HG03469 (cell line): ENCODE data around the gene MORN1.

Experiments used
- ATAC-seq: cut with Tn5 transposase; IDR thresholded peaks from one replicate; pipeline ENCODE4 v1.9.1; 2021; ENCODE audit warnings: mild to moderate bottlenecking, moderate library complexity, moderate number of reproducible peaks; ENCODE audit not compliant: unreplicated experiment

Gene MORN1

DNA sequence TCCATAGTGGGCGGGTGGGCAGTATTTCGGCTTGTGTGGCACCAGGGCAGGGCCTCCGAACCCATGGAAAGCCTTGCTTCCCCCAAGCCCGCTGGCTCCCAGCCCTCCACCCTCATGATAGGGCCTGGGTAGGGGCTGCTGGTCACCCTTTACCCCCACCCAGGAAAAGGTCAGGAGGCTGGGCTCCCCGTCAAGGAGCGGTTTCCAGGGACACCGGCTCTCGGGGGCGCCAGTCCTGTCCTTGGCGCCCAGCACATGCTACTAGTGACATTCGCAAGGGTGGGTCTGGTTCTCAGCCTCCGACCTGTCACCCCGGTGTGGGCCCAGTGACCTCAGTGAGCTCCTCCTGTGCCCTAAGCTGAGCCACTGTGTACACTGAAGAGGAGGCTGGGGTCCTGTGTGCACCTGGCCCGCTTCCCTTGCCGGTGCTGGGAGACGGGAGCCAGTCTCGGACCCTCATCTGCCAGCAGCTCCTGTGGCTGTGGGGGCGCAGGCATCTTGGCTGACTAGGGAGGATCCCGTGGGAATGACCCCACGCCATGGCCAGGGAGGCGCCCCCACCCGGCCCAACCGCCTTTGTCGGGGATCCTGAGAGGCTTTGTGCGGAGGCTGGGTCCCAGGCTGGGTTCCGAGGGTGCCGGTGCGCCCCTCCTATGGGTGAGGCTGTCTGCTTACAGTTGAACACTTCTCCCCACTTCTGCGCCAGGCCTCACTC lies 108.6 kb downstream of the MORN1 start:
- no peak for ATAC-seq

DNA sequence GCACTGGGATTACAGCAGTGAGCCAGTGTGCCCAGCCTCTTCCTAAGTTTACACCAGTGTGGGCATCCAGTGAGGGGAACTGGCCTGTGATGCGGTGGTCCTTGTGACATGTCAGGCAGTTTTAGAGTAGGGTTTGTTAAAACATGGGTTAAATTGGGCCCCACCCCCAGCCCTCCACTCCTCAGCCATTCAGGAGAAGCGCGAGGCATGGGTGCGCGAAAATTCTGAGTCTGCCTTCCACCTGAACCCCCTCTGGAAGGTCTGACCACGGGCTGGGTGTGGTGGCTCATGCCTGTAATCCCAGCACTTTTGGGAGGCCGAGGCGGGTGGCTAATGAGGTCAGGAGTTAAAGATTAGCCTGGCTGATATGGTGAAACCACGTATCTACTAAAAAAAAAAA lies 111.5 kb downstream of the MORN1 start:
- ATAC-seq, result no peak

DNA sequence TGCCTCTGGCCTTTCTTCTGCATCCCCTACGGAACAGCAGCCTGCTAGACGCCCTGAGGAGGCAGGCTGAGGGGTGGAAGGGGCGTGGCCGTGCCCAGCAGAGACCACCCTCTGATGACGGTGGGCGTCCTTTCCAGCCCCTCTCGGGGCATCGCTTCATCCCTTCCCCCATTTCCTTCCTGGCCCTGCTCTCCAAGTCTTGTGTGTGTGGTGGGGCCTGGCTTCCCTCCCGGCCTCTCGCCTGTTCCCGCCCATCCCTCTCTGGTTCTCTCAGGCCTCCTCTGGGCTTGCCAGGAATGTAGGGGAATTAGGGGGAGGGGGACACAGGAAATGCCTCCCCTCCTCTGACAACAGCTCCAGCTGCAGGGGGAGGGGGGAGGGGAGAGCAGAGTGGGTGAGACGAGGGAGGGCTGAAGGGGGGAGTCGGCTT lies 112.1 kb downstream of the MORN1 start:
- ATAC-seq, result no peak

DNA sequence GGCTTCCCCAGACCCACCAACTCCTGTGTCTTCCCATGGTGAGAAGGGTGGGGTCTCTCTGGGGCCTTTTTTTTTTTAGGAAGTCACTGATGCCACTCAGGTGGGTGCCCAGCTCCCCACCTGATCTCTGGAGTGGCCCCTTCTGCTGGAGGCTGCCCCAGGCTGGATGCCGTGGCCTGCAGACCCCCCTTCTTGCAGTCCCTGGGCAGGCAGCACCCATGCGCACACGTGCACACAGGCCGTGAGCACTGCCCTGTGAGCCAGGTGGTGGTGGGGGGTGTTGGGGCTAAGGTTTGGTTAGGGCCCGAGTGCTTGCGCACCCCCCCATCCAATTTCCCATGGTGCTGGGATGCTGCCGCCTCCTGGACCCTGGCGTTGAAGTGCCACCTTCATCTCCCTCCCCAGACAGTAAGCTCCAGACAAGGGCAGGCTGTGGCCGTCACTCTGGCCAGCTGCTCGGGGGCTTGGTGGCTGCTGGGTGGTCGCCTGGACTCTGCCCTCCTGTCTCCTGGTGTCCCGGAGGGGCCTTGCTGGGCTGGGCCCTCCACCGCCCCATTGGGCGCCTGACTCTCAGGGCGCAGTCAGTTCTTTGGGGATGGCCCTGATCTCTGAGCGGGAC lies 112.7 kb downstream of the MORN1 start:
- no peak for ATAC-seq

DNA sequence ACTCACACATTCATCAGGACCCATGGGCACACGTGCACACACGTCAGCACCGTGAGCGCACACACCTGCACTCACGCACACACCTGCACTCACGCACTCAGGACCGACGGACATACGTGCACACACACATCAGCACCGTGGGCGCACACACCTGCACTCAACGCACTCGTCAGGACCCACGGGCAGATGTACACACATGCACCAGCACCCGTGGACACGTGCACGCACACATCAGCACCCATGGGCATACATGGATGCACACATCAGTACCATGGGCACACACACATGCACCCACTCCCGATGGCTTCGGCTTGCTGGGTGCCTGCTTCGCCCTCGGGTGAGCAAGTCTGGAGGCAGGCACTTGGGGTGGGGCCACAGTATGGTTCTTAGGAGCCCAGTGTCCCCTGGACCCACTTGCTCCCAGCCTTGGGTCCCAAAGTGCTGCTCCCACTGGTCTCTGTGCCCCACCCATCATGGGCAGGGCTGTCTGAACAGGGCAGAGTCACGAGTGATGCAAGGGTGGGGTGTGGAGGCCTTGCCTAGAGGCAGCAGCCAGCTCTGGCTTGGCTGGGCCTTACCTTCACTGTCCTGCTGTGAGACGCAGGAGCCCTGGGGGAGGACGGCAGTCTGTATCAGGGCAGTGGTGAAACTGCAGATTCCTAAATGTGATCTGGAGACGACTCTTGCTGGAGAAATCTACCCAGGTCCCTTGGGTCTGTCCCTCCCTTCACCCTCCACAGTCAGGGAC lies 113.4 kb downstream of the MORN1 start:
- no peak for ATAC-seq

DNA sequence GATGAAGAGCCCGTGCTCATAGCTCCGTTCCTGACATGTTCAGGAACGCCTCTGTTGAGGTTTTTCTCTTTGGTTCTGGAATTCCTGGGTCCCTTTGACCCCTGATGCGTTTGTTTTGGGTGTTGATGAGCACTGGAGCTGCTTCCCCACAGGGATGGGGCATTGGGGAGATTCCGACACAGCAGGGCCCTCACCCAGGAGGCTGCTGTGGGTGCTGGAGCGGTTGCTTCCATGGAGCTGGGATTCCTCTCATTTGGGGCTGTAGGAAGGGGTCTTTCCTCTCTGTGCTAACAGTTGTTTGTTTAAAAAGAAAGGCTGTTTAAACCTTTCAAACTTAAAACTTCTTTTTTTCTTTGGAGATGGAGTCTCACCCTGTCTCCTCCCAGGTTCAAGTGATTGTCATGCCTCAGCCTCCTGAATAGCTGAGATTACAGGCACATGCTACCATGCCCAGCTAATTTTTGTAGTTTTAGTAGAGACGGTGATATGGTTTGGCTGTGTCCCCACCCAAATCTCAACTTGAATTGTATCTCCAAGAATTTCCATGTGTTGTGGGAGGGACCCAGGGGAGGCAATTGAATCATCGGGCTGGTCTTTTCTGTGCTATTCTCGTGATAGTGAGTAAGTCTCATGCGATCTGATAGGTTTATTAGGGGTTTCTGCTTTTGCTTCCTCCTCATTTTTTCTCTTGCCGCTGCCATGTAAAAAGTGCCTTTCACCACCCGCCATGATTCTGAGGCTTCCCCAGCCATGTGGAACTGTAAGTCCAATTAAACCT lies 114.4 kb downstream of the MORN1 start:
- ATAC-seq, result no peak

DNA sequence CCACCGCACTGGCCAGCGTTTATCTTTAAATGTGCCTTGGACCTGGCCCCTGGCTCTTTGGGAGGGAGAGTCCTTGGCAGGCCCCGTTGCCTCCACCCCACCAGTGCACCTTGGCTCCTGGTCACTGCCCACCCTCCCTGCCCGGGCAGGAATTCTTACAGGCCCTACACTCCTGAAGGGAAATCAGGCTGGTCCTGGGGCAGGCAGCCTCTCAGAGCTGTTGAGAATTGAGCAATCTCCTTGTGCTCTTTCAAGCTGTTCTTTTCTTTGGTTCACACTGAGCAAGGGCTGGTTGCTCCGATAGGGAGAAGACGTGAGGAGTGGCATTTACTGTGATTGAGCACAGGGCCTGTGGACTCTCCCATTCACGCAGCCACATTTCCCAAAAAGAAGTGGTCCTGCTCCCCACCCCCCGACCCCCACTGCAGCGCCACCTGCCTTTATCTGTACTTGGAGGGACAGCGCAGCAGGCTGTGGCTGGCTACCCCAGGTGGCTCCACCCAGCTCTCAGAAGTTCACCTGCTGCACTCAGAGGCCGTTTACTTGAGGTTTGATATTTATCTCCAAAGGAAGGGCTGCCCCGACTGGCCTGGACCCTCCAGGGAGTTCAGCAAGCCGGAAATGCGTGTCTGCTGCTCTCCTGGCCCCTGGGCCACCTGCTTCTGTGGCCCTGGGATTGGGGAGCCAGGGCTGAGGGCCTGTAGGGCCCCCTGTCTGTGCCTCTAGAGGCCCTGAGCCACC lies 115.4 kb downstream of the MORN1 start:
- no peak for ATAC-seq

DNA sequence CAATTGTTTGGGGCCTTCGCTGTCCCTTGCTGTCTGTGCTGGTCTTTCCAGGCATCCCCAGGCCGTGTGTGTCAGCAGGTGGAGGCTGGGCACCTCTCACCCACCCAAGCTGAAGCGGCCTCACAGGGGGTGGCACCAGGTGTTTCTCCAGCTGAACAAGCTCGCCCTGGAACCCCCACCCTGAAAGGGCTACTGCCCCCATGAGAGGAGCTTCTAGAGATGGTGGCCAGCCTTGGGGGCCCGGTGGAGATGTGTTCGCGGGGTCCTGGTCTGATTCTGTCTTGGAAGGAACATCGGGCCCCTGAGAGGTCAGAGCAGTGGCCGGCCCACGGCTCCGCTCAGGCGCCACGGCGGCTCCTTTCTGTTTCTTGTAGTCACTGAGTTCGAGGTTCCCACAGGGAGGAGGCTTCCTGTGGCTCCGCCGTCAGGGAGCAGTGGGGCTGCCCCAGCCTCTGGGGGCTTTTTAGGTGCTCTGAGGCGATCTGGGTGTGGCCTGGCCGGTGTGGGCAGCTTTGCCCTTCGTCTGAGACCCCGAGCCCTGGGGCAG lies 116.4 kb downstream of the MORN1 start:
- ATAC-seq, result no peak

DNA sequence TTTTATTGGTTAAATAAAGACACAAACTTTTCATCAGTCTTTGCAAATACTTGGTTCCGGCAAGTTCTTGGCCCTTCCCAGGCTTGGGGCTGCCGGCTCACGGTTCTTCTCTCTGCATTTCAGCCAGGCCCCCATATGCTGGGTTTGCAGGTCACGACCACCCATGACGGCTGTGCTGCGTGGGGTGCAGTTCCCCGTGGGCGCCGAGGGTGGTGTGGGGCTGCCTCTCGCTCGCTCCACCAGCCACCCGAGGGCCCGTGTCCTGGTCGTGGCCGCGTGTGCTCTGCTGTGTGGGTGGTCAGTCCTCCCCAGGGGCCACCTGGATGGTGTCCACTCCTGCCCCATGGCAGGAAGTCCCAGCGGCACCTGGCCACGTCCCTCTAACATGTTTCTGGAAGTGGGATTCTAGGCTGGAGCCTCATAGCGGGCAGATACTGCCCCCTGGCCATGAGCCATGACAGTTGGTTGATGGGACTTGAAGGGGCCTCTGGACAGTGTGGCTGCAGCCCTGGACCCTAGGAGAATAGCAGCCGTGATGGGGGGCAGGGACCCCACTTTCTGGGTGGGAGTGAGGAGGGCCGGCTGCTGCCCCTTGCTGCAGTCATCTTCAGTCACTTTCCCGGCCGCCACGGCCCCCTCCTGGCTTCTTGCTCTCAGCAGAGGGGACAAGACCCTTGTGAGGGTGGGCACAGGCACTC lies 117.0 kb downstream of the MORN1 start:
- ATAC-seq, result no peak

DNA sequence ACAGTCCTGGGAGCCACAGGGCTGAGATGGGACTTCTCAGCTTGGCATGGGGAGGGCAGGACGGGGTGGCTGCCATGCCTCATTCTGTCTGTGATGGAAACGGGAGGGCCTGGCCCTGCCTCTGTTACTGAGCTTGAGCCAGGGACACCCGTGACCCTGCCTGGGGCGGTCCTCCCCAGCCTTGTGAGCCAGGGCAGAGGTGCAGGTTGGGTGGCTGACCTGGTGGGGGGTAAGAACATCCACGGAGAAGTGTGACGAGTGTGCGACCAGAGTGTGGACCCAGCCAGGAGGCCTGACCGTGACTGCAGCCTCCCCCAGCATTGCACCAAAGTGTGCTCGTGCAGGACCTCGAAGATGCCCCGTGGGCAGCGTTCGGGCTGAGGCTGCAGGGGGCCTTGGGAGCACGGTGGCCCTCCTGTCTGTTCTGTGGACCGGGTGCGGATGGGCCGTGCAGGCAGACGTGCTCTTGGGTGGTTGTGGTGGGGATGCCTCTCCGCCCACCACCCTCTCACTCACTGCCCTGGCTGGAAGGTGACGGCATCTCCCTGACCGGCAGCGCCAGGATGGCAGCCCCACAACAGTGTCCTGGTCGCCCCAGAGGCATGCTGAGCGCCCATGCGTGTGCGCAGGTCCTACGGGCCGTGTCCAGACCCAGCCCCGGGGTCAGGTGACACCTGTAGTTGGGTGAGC lies 117.8 kb downstream of the MORN1 start:
- no peak for ATAC-seq

DNA sequence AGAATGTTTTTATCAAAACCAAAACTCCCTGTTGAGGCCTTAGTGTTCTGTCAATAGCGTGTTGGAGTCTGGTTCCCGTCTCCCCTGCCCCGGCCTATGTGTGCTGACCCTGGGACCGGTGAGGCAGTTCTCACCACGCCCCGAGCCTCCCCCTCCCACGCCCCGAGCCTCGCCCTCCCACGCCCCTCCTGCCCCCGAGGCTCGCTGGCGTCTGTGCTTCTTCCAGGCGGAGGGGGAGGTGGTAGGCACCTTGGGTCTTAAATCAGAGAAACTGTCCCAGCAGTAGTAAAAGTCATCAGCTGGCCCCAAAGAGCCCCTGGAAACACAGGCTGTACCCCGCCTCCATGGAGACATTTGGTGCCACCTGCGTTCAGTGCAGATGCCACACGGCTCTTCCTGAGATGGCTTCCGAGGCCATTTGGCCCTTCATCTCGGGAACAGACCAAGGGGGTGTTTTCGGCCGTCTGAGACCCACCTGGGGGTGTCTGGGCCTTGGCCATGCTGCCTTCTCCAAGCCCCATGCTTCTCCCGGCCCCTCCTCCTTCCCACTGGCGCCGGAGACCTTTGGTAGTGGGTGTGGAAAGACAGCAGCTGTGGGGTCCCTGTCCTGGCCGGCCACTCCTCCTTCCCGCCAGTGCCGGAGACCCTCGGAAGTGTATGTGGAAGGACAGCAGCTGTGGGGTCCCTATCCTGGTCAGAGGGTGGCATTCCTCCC lies 118.5 kb downstream of the MORN1 start:
- ATAC-seq, result no peak

DNA sequence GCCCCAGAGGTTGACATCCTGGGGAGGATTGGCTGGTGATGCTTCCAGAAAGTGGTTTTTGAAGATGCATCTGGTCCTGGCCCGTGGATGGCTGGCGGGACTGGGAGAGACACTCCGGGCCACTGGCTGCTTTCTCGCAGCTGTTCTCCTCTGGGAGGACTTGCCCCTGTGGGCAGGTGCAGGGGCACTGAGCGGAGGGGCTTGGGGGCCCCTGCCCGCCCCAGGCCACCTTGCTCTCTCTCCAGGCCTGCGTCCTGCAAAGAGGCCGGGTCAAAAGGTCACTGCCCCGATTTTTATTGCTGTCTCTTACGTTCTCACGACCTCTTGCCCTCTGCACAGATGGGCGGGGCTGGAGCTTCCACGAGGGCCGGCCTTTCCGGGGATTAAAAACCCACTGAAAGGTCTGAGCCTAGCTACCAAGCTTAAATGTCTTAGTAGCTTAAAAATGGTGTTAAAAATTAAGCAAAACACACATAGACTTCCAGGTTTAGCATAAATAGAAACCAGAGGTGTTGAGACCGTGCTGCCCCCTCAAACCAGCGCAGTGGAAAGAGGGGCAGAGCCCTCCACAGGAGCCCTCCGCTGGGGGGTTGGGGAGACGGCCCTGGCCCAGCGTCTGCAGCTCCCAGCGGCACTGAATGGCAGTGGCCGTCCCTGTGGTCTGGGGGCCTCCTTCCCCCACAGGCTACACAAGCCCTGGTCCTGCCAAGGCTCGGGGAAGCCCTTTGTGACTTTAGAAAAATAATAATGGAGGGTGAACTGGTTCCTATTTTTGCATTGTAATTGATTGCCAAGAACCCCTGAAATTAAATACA lies 119.3 kb downstream of the MORN1 start:
- no peak for ATAC-seq
